Measurements from ENCODE around the gene TCF12. TPM values are rescaled to one million over a fixed set of nuclear protein-coding genes. Genes with fewer than 3 reads are reported as not detected.

Gene TCF12
- total and polyA plus RNA-seq, 4 donors: 17.8 to 158 (median 64.4) TPM

GRCh38 chr15:57031082-57031481 is 112.6 kb downstream of the TCF12 start:
- Histone ChIP-seq H3K9me3 (ENCODE audit: control insufficient read depth, low read length) (no peaks in the 10 kb centered on the region), H3K27ac (ENCODE audit: low read depth in 1 of 2, low read length in 2 of 2) (no peak overlapping the region), H3K4me3 (ENCODE audit: low read length in 2 of 2) (no peak overlapping the region), H3K27me3 (ENCODE audit: control insufficient read depth in 1 of 2, insufficient read depth in 2 of 2, low read length in 1 of 2) (no peaks in the 10 kb centered on the region), H3K4me1 (ENCODE audit: control insufficient read depth in 1 of 2, insufficient read depth in 2 of 2, low read length in 2 of 2) (peaks cover 0 to 8% of the 10 kb centered on the region in 2 donors), H3K36me3 (ENCODE audit: control insufficient read depth in 1 of 2, insufficient read depth in 2 of 2, low read length in 1 of 2) (no peaks in the 10 kb centered on the region)
- intact Hi-C loops (cut with DNase I): no loop called here
- DNase-seq (no peak), ATAC-seq (ENCODE audit: low FRiP score) (no peak)
- WGBS, 2 donors: 68 to 70% methylated on average over 1 of the region's 1 CpG

GRCh38 chr15:57031605-57032004 is 113.2 kb downstream of the TCF12 start:
- intact Hi-C loops (cut with DNase I): no loop called here
- ATAC-seq (ENCODE audit: low FRiP score) (peak; percentile 48), DNase-seq (peak in 1 of 2 donors; percentile 52)
- Histone ChIP-seq H3K27ac (ENCODE audit: low read depth in 1 of 2, low read length in 2 of 2) (no peak overlapping the region), H3K4me1 (ENCODE audit: control insufficient read depth in 1 of 2, insufficient read depth in 2 of 2, low read length in 2 of 2) (peaks cover 0 to 8% of the 10 kb centered on the region in 2 donors), H3K27me3 (ENCODE audit: control insufficient read depth in 1 of 2, insufficient read depth in 2 of 2, low read length in 1 of 2) (no peaks in the 10 kb centered on the region), H3K36me3 (ENCODE audit: control insufficient read depth in 1 of 2, insufficient read depth in 2 of 2, low read length in 1 of 2) (no peaks in the 10 kb centered on the region), H3K4me3 (ENCODE audit: low read length in 2 of 2) (no peak overlapping the region), H3K9me3 (ENCODE audit: control insufficient read depth, low read length) (no peaks in the 10 kb centered on the region)
- 0 to 2% methylated on average over 1 of the region's 1 CpG for WGBS, 2 donors

GRCh38 chr15:57032338-57032737 is 113.9 kb downstream of the TCF12 start:
- H3K4me1 ChIP-seq (ENCODE audit: control insufficient read depth in 1 of 2, insufficient read depth in 2 of 2, low read length in 2 of 2): peaks cover 0 to 8% of the 10 kb centered on the region in 2 donors
- no peak for ATAC-seq (ENCODE audit: low FRiP score)
- no peak overlapping the region for H3K27ac ChIP-seq (ENCODE audit: low read depth in 1 of 2, low read length in 2 of 2)
- WGBS, 2 donors: 94% methylated on average over 5 of the region's 5 CpGs
- intact Hi-C loops (cut with DNase I): no loop called here
- H3K4me3 ChIP-seq (ENCODE audit: low read length in 2 of 2): no peak overlapping the region
- no peaks in the 10 kb centered on the region for H3K36me3 ChIP-seq (ENCODE audit: control insufficient read depth in 1 of 2, insufficient read depth in 2 of 2, low read length in 1 of 2)
- no peak for DNase-seq
- H3K27me3 ChIP-seq (ENCODE audit: control insufficient read depth in 1 of 2, insufficient read depth in 2 of 2, low read length in 1 of 2): no peaks in the 10 kb centered on the region
- no peaks in the 10 kb centered on the region for H3K9me3 ChIP-seq (ENCODE audit: control insufficient read depth, low read length)

- H3K27me3 ChIP-seq (ENCODE audit: control insufficient read depth in 1 of 2, insufficient read depth in 2 of 2, low read length in 1 of 2): no peaks in the 10 kb centered on the region
- H3K27ac ChIP-seq (ENCODE audit: low read depth in 1 of 2, low read length in 2 of 2): no peak overlapping the region
- no peak for DNase-seq
- no peak for ATAC-seq (ENCODE audit: low FRiP score)
- WGBS, 2 donors: 80 to 83% methylated on average over 3 of the region's 3 CpGs
- no peaks in the 10 kb centered on the region for H3K9me3 ChIP-seq (ENCODE audit: control insufficient read depth, low read length)
- intact Hi-C loops (cut with DNase I): no loop called here
- H3K4me3 ChIP-seq (ENCODE audit: low read length in 2 of 2): no peak overlapping the region
- peaks cover 0 to 8% of the 10 kb centered on the region in 2 donors for H3K4me1 ChIP-seq (ENCODE audit: control insufficient read depth in 1 of 2, insufficient read depth in 2 of 2, low read length in 2 of 2)
- no peaks in the 10 kb centered on the region for H3K36me3 ChIP-seq (ENCODE audit: control insufficient read depth in 1 of 2, insufficient read depth in 2 of 2, low read length in 1 of 2)
Measured at GRCh38 chr15:57033715-57034439, 115.4 kb downstream of the TCF12 start.

GRCh38 chr15:57034613-57035012 is 116.2 kb downstream of the TCF12 start:
- Histone ChIP-seq H3K27me3 (ENCODE audit: control insufficient read depth in 1 of 2, insufficient read depth in 2 of 2, low read length in 1 of 2) (no peaks in the 10 kb centered on the region), H3K9me3 (ENCODE audit: control insufficient read depth, low read length) (no peaks in the 10 kb centered on the region), H3K4me1 (ENCODE audit: control insufficient read depth in 1 of 2, insufficient read depth in 2 of 2, low read length in 2 of 2) (peaks cover 0 to 8% of the 10 kb centered on the region in 2 donors), H3K36me3 (ENCODE audit: control insufficient read depth in 1 of 2, insufficient read depth in 2 of 2, low read length in 1 of 2) (no peaks in the 10 kb centered on the region), H3K4me3 (ENCODE audit: low read length in 2 of 2) (no peak overlapping the region), H3K27ac (ENCODE audit: low read depth in 1 of 2, low read length in 2 of 2) (no peak overlapping the region)
- 67 to 74% methylated on average over 1 of the region's 1 CpG for WGBS, 2 donors
- ATAC-seq (ENCODE audit: low FRiP score) (no peak), DNase-seq (no peak)
- intact Hi-C loops (cut with DNase I): no loop called here

DNA sequence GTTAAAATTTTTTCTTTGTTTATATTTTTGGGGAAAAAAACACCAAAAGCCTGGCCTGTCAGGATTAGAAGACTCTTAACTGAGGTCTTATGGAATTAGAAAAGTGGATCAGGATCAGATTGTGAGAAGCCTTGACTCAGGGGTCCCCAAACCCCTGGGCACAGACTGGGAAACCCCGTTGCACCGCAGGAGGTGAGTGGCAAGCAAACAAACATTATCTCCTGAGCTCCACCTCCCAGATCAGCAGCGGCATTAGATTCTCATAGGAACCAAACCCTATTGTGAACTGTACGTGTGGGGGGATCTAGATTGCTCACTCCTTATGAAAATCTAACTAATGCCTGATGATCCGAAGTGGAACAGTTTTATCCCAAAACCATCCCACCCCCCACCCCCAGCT is 117.2 kb downstream of the TCF12 start:
- DNase-seq: no peak
- WGBS, 2 donors: 70 to 73% methylated on average over 5 of the region's 5 CpGs
- no peak overlapping the region for H3K4me3 ChIP-seq (ENCODE audit: low read length in 2 of 2)
- H3K9me3 ChIP-seq (ENCODE audit: control insufficient read depth, low read length): no peaks in the 10 kb centered on the region
- H3K36me3 ChIP-seq (ENCODE audit: control insufficient read depth in 1 of 2, insufficient read depth in 2 of 2, low read length in 1 of 2): no peaks in the 10 kb centered on the region
- no peak for ATAC-seq (ENCODE audit: low FRiP score)
- no peaks in the 10 kb centered on the region for H3K27me3 ChIP-seq (ENCODE audit: control insufficient read depth in 1 of 2, insufficient read depth in 2 of 2, low read length in 1 of 2)
- peaks cover 0 to 8% of the 10 kb centered on the region in 2 donors for H3K4me1 ChIP-seq (ENCODE audit: control insufficient read depth in 1 of 2, insufficient read depth in 2 of 2, low read length in 2 of 2)
- intact Hi-C loops (cut with DNase I): no loop called here
- no peak overlapping the region for H3K27ac ChIP-seq (ENCODE audit: low read depth in 1 of 2, low read length in 2 of 2)

GRCh38 chr15:57036352-57036751 is 117.9 kb downstream of the TCF12 start:
- Histone ChIP-seq H3K27me3 (ENCODE audit: control insufficient read depth in 1 of 2, insufficient read depth in 2 of 2, low read length in 1 of 2) (no peaks in the 10 kb centered on the region), H3K4me3 (ENCODE audit: low read length in 2 of 2) (no peak overlapping the region), H3K36me3 (ENCODE audit: control insufficient read depth in 1 of 2, insufficient read depth in 2 of 2, low read length in 1 of 2) (no peaks in the 10 kb centered on the region), H3K27ac (ENCODE audit: low read depth in 1 of 2, low read length in 2 of 2) (no peak overlapping the region), H3K9me3 (ENCODE audit: control insufficient read depth, low read length) (no peaks in the 10 kb centered on the region), H3K4me1 (ENCODE audit: control insufficient read depth in 1 of 2, insufficient read depth in 2 of 2, low read length in 2 of 2) (peaks cover 0 to 5% of the 10 kb centered on the region in 2 donors)
- intact Hi-C loops (cut with DNase I): no loop called here
- 20 to 27% methylated on average over 1 of the region's 1 CpG for WGBS, 2 donors
- DNase-seq (no peak), ATAC-seq (ENCODE audit: low FRiP score) (no peak)

DNA sequence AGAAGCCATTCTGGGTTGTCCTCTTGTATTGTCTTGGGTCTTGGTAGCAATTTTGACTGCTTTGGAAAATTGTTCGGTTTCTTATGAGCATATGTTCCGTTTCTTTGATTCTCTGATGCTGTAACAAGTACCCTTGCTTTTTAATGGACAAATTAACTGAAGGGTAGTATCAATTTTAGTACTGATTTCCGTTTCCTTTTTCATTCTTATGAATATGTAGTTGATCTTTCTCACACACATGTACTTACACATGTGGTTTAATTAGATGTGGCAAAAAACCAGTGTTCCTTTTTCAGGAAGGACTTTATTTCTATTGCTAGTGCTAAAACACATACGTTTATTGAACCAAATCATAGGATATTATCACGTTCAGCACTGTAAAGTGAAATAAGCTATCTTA is 119.1 kb downstream of the TCF12 start:
- intact Hi-C loops (cut with DNase I): no loop called here
- H3K9me3 ChIP-seq (ENCODE audit: control insufficient read depth, low read length): no peaks in the 10 kb centered on the region
- H3K27me3 ChIP-seq (ENCODE audit: control insufficient read depth in 1 of 2, insufficient read depth in 2 of 2, low read length in 1 of 2): no peaks in the 10 kb centered on the region
- no peak overlapping the region for H3K4me3 ChIP-seq (ENCODE audit: low read length in 2 of 2)
- no peaks in the 10 kb centered on the region for H3K36me3 ChIP-seq (ENCODE audit: control insufficient read depth in 1 of 2, insufficient read depth in 2 of 2, low read length in 1 of 2)
- H3K27ac ChIP-seq (ENCODE audit: low read depth in 1 of 2, low read length in 2 of 2): no peak overlapping the region
- DNase-seq: no peak
- H3K4me1 ChIP-seq (ENCODE audit: control insufficient read depth in 1 of 2, insufficient read depth in 2 of 2, low read length in 2 of 2): peaks cover 0 to 2% of the 10 kb centered on the region in 2 donors
- WGBS, 2 donors: 95 to 98% methylated on average over 5 of the region's 5 CpGs
- ATAC-seq (ENCODE audit: low FRiP score): no peak

- no peaks in the 10 kb centered on the region for H3K9me3 ChIP-seq (ENCODE audit: control insufficient read depth, low read length)
- intact Hi-C loops (cut with DNase I): no loop called here
- 99 to 100% methylated on average over 2 of the region's 2 CpGs for WGBS, 2 donors
- no peak overlapping the region for H3K27ac ChIP-seq (ENCODE audit: low read depth in 1 of 2, low read length in 2 of 2)
- no peaks in the 10 kb centered on the region for H3K27me3 ChIP-seq (ENCODE audit: control insufficient read depth in 1 of 2, insufficient read depth in 2 of 2, low read length in 1 of 2)
- no peak for ATAC-seq (ENCODE audit: low FRiP score)
- no peaks in the 10 kb centered on the region for H3K36me3 ChIP-seq (ENCODE audit: control insufficient read depth in 1 of 2, insufficient read depth in 2 of 2, low read length in 1 of 2)
- H3K4me3 ChIP-seq (ENCODE audit: low read length in 2 of 2): no peak overlapping the region
- H3K4me1 ChIP-seq (ENCODE audit: control insufficient read depth in 1 of 2, insufficient read depth in 2 of 2, low read length in 2 of 2): peaks cover 0 to 2% of the 10 kb centered on the region in 2 donors
- no peak for DNase-seq
Measured at GRCh38 chr15:57038040-57038439, 119.6 kb downstream of the TCF12 start.
